D721Med (cell line): Measurements from ENCODE around the gene ZFPM1.

Experiments used
- DNase-seq: peaks from one replicate; pipeline ENCODE4 v3.0.0; 2011; ENCODE audit warnings: low spot score; ENCODE audit not compliant: insufficient read length
- FAIRE-seq: peaks from 2 replicates; lab custom pipeline; 2011; peaks lifted over from hg19 to GRCh38; lab: Jason Lieb, UNC
- TF ChIP-seq, protein P1 (sequence below): IDR thresholded peaks from 2 replicates; pipeline ENCODE4 v1.5.1; 2012; ENCODE audit warnings: mild to moderate bottlenecking, control low read depth; ENCODE audit not compliant: insufficient read depth; ENCODE audit errors: missing control alignments

Gene ZFPM1

GRCh38 chr16:88541831-88542616, 88.9 kb downstream of the ZFPM1 start:
- TF ChIP-seq, protein P1, sequence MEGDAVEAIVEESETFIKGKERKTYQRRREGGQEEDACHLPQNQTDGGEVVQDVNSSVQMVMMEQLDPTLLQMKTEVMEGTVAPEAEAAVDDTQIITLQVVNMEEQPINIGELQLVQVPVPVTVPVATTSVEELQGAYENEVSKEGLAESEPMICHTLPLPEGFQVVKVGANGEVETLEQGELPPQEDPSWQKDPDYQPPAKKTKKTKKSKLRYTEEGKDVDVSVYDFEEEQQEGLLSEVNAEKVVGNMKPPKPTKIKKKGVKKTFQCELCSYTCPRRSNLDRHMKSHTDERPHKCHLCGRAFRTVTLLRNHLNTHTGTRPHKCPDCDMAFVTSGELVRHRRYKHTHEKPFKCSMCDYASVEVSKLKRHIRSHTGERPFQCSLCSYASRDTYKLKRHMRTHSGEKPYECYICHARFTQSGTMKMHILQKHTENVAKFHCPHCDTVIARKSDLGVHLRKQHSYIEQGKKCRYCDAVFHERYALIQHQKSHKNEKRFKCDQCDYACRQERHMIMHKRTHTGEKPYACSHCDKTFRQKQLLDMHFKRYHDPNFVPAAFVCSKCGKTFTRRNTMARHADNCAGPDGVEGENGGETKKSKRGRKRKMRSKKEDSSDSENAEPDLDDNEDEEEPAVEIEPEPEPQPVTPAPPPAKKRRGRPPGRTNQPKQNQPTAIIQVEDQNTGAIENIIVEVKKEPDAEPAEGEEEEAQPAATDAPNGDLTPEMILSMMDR = no peak
- FAIRE-seq (no peak), DNase-seq (no peak)

- DNase-seq = no peak
- TF ChIP-seq, protein P1 = no peak
- FAIRE-seq = no peak
These were observed 90.2 kb downstream of the ZFPM1 start for GRCh38 chr16:88543230-88543813.

DNA sequence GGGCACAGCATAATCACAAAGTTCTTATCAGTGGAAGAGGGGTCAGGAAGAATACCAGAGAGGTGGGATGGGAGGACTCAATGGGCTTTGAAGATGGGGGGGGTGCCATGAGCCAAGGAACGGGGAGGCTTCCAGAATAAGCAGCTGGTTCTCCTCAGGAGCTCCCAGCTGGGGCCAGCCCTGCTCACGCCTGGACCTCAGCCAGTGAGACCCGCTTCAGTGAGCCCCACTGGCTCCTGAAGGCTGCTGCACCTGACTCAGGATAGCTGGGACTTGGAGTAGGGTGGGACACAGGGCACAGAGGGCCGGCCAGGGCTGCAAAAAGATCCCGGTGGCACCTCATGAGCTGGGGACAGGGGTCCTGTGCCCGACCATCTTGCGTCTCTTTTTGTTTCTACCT, 92.7 kb downstream of the ZFPM1 start:
- no peak for DNase-seq

DNA sequence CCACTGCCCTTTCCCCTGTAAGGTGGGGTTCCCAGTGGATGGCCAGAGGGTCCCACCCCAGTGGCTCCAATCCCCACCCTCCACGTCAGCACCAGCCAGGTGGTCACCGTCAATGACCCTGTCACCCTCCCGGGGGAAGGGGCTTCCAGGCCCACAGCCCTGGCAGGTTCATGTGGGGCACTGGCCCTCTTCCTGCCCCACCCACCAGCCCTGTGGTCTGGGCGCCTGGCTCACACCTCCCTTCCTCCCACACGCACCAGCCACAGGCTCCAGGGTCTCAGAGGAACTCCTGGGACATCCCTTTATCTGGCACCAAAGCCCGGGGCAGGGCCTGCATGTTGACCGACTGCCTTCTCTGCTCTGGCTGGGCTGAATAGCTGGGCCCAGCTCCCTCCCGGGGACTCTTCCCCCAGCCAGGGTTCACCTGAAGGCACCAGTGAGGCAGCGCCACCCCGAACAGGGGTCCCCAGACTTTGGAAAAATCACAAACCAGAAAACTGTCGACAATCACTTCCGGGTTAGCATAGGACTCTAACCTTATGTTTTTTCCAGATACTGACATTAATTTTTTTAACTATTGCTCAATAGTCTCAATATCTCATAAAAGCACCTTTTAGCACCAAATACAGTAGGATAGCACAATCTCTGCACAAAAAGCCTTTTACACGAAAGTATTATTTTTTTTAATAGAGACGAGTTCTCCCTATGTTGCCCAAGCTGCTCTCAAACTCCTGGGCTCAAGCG, 95.2 kb downstream of the ZFPM1 start:
- DNase-seq (no peak), FAIRE-seq (no peak)
- TF ChIP-seq, protein P1 = no peak

More for the DNA sequence above, 92.7 kb downstream of the ZFPM1 start:
- no peak for FAIRE-seq
- TF ChIP-seq, protein P1 = no peak

DNA sequence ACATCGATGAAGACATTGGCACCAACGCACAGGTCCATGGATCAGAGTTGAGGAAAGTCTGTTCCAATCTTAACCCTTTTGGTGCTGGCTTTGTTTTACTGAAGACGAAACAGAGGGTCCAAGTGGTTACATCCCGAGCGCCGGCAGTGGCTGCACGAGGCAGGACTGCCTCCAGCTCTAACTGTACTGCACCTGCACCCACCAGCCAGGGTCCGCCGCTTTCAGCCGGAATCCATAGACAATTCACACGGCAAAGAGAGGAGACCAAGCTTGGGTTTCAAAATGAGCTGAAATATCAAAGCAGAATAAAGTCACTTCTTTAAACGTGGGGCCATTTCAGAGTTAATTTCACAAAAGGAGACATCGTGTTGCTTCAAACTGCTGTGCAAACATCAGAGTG, 95.9 kb downstream of the ZFPM1 start:
- TF ChIP-seq, protein P1 = no peak
- FAIRE-seq (no peak), DNase-seq (no peak)

GRCh38 chr16:88549671-88550245, 96.7 kb downstream of the ZFPM1 start:
- FAIRE-seq (no peak), DNase-seq (no peak)
- TF ChIP-seq, protein P1 = no peak
